Liver (tissue), 9 donors: ENCODE data around the gene ILF2. TPM values are rescaled to one million over a fixed set of nuclear protein-coding genes. Genes with fewer than 3 reads are reported as not detected.

ENCODE experiments used
- DNase-seq: peaks from one replicate; pipeline ENCODE4 v3.0.0-alpha.2; 2017; ENCODE audit warnings: low spot score
- H3K27ac ChIP-seq, 2 donors: one replicate each; pipeline ENCODE4 v1.7.0; 2013; ENCODE audit warnings: inconsistent platforms in 2 of 2, low read length in 2 of 2, control low read depth in 1 of 2, low read depth in 1 of 2, mild to moderate bottlenecking in 1 of 2
- H3K27me3 ChIP-seq, 4 donors: one replicate each; pipeline versions ENCODE4 v1.6.1 to v1.7.0; 2013; ENCODE audit warnings: low read length in 3 of 4, inconsistent platforms in 1 of 4, mild to moderate bottlenecking in 1 of 4, moderate library complexity in 1 of 4; ENCODE audit not compliant: control insufficient read depth in 4 of 4, insufficient read depth in 4 of 4
- H3K36me3 ChIP-seq, 4 donors: one replicate each; pipeline versions ENCODE4 v1.6.1 to v1.7.0; 2013; ENCODE audit warnings: low read length in 3 of 4, mild to moderate bottlenecking in 3 of 4, low read depth in 1 of 4, moderate library complexity in 1 of 4; ENCODE audit not compliant: control insufficient read depth in 4 of 4, insufficient read depth in 3 of 4
- H3K4me1 ChIP-seq, 4 donors: one replicate each; pipeline versions ENCODE4 v1.6.1 to v1.7.0; 2013; ENCODE audit warnings: low read length in 3 of 4, mild to moderate bottlenecking in 3 of 4, moderate library complexity in 1 of 4; ENCODE audit not compliant: control insufficient read depth in 4 of 4, insufficient read depth in 4 of 4
- H3K4me3 ChIP-seq, 3 donors: one replicate each; pipeline versions ENCODE4 v1.6.1 to v1.7.0; 2013; ENCODE audit warnings: low read length in 3 of 3, control low read depth in 1 of 3, low read depth in 1 of 3, mild to moderate bottlenecking in 1 of 3
- H3K9ac ChIP-seq, 2 donors: one replicate each; pipeline ENCODE4 v1.7.0; 2013; ENCODE audit warnings: low read length in 2 of 2, mild to moderate bottlenecking in 2 of 2, moderate library complexity in 2 of 2, control low read depth in 1 of 2, low read depth in 1 of 2
- H3K9me3 ChIP-seq, 4 donors: one replicate each; pipeline versions ENCODE4 v1.6.1 to v1.7.0; 2013; ENCODE audit warnings: low read length in 3 of 4; ENCODE audit not compliant: control insufficient read depth in 4 of 4
- ATF3 ChIP-seq: IDR thresholded peaks from 2 replicates; pipeline ENCODE4 v1.6.1; 2016; ENCODE audit warnings: antibody characterized with exemption
- CTCF ChIP-seq: fragments of 150-350 bp; IDR thresholded peaks from 2 replicates; pipeline ENCODE4 v1.5.1; 2017; ENCODE audit warnings: improper control_type of control experiment, low read depth, low read length; ENCODE audit not compliant: missing input control
- EGR1 ChIP-seq, 2 donors: IDR thresholded peaks; 2 replicates each; pipeline ENCODE4 v1.6.1; 2016 to 2018; ENCODE audit warnings: antibody characterized with exemption in 2 of 2, low read depth in 2 of 2
- FOXA1 ChIP-seq: IDR thresholded peaks from 2 replicates; pipeline ENCODE4 v1.6.1; 2016; ENCODE audit warnings: antibody characterized with exemption
- FOXA2 ChIP-seq: IDR thresholded peaks from 2 replicates; pipeline ENCODE4 v1.6.1; 2016; ENCODE audit warnings: antibody characterized with exemption
- GABPA ChIP-seq, 2 donors: IDR thresholded peaks in 1 of 2; conservative IDR thresholded peaks in 1 of 2; 2 replicates each; pipeline ENCODE4 v1.6.1; 2016; ENCODE audit warnings: antibody characterized with exemption in 2 of 2, mild to moderate bottlenecking in 1 of 2, moderate library complexity in 1 of 2
- HNF4A ChIP-seq, 2 donors: conservative IDR thresholded peaks; 2 replicates each; pipeline ENCODE4 v1.6.1; 2016; ENCODE audit warnings: antibody characterized with exemption in 2 of 2, mild to moderate bottlenecking in 2 of 2
- HNF4G ChIP-seq: IDR thresholded peaks from 2 replicates; pipeline ENCODE4 v1.6.1; 2016; ENCODE audit warnings: antibody characterized with exemption
- JUND ChIP-seq, 2 donors: IDR thresholded peaks; 2 replicates each; pipeline ENCODE4 v1.6.1; 2016; ENCODE audit warnings: antibody characterized with exemption in 2 of 2
- MAX ChIP-seq: IDR thresholded peaks from 2 replicates; pipeline ENCODE4 v1.6.1; 2016; ENCODE audit warnings: antibody characterized with exemption
- NR2F2 ChIP-seq: IDR thresholded peaks from 2 replicates; pipeline ENCODE4 v1.6.1; 2016; ENCODE audit warnings: antibody characterized with exemption
- RAD21 ChIP-seq, 2 donors: IDR thresholded peaks; 2 replicates each; pipeline ENCODE4 v1.6.1; 2016; ENCODE audit warnings: antibody characterized with exemption in 2 of 2, mild to moderate bottlenecking in 2 of 2
- REST ChIP-seq: IDR thresholded peaks from 2 replicates; pipeline ENCODE4 v1.6.1; 2016; ENCODE audit warnings: antibody characterized with exemption, mild to moderate bottlenecking
- RXRA ChIP-seq, 2 donors: IDR thresholded peaks; 2 replicates each; pipeline ENCODE4 v1.6.1; 2017 to 2018; ENCODE audit warnings: antibody characterized with exemption in 2 of 2, mild to moderate bottlenecking in 1 of 2
- SP1 ChIP-seq: IDR thresholded peaks from 2 replicates; pipeline ENCODE4 v1.6.1; 2018; ENCODE audit warnings: antibody characterized with exemption, mild to moderate bottlenecking
- TAF1 ChIP-seq: conservative IDR thresholded peaks from 2 replicates; pipeline ENCODE4 v1.6.1; 2016; ENCODE audit warnings: antibody characterized with exemption, mild to moderate bottlenecking
- YY1 ChIP-seq: IDR thresholded peaks from 2 replicates; pipeline ENCODE4 v1.6.1; 2016; ENCODE audit warnings: antibody characterized with exemption, mild to moderate bottlenecking
- ZBTB33 ChIP-seq: IDR thresholded peaks from 2 replicates; pipeline ENCODE4 v1.6.1; 2016; ENCODE audit warnings: antibody characterized with exemption
- WGBS: extraction: QIAGEN DNeasy Blood & Tissue Kit; methylation state at CpG from one replicate; pipeline ENCODE4 v1.1.7; 2013; 5-methylcytosine and 5-hydroxymethylcytosine counted together
- polyA plus RNA-seq, 2 donors: library from polyadenylated mRNA; stranded (reverse) in 1 of 2; unstranded in 1 of 2; fragments of 200-250 nt in 1 of 2; fragments of >200 nt in 1 of 2; fragmentation: Nextera tagmentation in 1 of 2; extraction: Ambion mirVana in 1 of 2; gene quantifications; one replicate each; pipeline versions ENCODE4 v1.2.1 to v1.2.3, GENCODE V29; 2013 to 2015
- total RNA-seq, 2 donors: library from RNA; depleted of rRNA; stranded (reverse); fragments of >200 nt; gene quantifications; one replicate each; pipeline ENCODE4 v1.2.3, GENCODE V29; 2014
- donor health status: healthy.
- donor health status: healthy.
- donor health status: healthy.
- donor health status: healthy.
- donor health status: healthy.

ILF2 gene
- total and polyA plus RNA-seq, 4 donors = 28.7 to 84.2 (median 51.5) TPM

GRCh38 chr1:153670257-153670858 is 435 bp downstream of the ILF2 start:
- Histone ChIP-seq H3K36me3 (peaks cover 10 to 28% (median 25%) of the 10 kb centered on the region in 4 donors), H3K9me3 (no peaks in the 10 kb centered on the region), H3K27ac (peak overlapping the region; percentile 79 to 89), H3K4me3 (peak overlapping the region; percentile 70 to 99 (median 94)), H3K27me3 (no peaks in the 10 kb centered on the region), H3K9ac (peak overlapping the region; percentile 89 to 96), H3K4me1 (peaks cover 7 to 26% (median 23%) of the 10 kb centered on the region in 4 donors)
- no peak for DNase-seq
- whole genome bisulfite sequencing = 2% methylated on average over 22 of the region's 22 CpGs
- TF ChIP-seq NR2F2 = no peak
- TF ChIP-seq CTCF = no peak
- no peak for TF ChIP-seq HNF4G
- no peak for TF ChIP-seq REST
- TF ChIP-seq YY1 = no peak
- no peak for TF ChIP-seq SP1
- no peak for TF ChIP-seq TAF1
- TF ChIP-seq HNF4A (conservative IDR thresholded peaks at IDR 0.05) = no peak
- TF ChIP-seq ATF3 = no peak
- no peak for TF ChIP-seq FOXA2
- TF ChIP-seq RXRA (IDR thresholded peaks at IDR 0.05) = no peak
- TF ChIP-seq FOXA1 = no peak
- no peak for TF ChIP-seq JUND (IDR thresholded peaks at IDR 0.05)
- TF ChIP-seq GABPA (IDR thresholded peaks at IDR 0.05 in 1 of 2, conservative IDR thresholded peaks at IDR 0.05 in 1 of 2) = no peak
- TF ChIP-seq RAD21 (IDR thresholded peaks at IDR 0.05) = no peak
- no peak for TF ChIP-seq MAX
- no peak for TF ChIP-seq ZBTB33
- TF ChIP-seq EGR1 (IDR thresholded peaks at IDR 0.05; ENCODE audit: low read depth in 2 of 2) = no peak
